Ascending aorta (tissue), 2 donors: ENCODE measurements around the gene HOPX. TPM values are rescaled to one million over a fixed set of nuclear protein-coding genes. Genes with fewer than 3 reads are reported as not detected.

Experiments used
- DNase-seq, 2 donors: peaks; one replicate each; pipeline ENCODE4 v3.0.0-alpha.2; 2019; ENCODE audit warnings: low spot score in 2 of 2
- H3K27ac ChIP-seq, 2 donors: fragments of 200-600 bp; sonication (generic); one replicate each; pipeline ENCODE4 v1.5.1; 2016 to 2017; ENCODE audit warnings: mild to moderate bottlenecking in 1 of 2
- H3K27me3 ChIP-seq: fragments of 200-600 bp; sonication (generic); one replicate; pipeline ENCODE4 v1.5.1; 2017
- H3K36me3 ChIP-seq, 2 donors: fragments of 200-600 bp; sonication (generic); one replicate each; pipeline ENCODE4 v1.5.1; 2016
- H3K4me1 ChIP-seq, 2 donors: fragments of 200-600 bp; sonication (generic); one replicate each; pipeline ENCODE4 v1.5.1; 2016 to 2017; ENCODE audit warnings: mild to moderate bottlenecking in 1 of 2
- H3K4me3 ChIP-seq, 2 donors: fragments of 200-600 bp; sonication (generic); one replicate each; pipeline ENCODE4 v1.5.1; 2016 to 2017; ENCODE audit warnings: mild to moderate bottlenecking in 1 of 2
- H3K9me3 ChIP-seq, 2 donors: fragments of 200-600 bp; sonication (generic); one replicate each; pipeline ENCODE4 v1.5.1; 2016
- intact Hi-C: fragments of 100-400 bp; cut with DNase I; formaldehyde crosslinking; loops from one replicate; pipeline ENCODE4 v1.15.1; 2023
- total RNA-seq: library from RNA; depleted of rRNA; stranded (reverse); fragments of >200 nt; gene quantifications from one replicate; pipeline ENCODE4 v1.1.0, GENCODE V29; 2016
- TF ChIP-seq, protein P1 (sequence below), 3 experiments: fragments of 200-600 bp in 2 of 3; fragments of 450-650 bp in 1 of 3; sonication (generic) in 2 of 3; IDR thresholded peaks; one replicate each; pipeline ENCODE4 v1.5.1; 2016 to 2019; ENCODE audit warnings: antibody characterized with exemption in 3 of 3, mild to moderate bottlenecking in 1 of 3, moderate library complexity in 1 of 3

HOPX gene
- total RNA-seq, 1 donor from 2014 or later: 54.2 TPM

DNA sequence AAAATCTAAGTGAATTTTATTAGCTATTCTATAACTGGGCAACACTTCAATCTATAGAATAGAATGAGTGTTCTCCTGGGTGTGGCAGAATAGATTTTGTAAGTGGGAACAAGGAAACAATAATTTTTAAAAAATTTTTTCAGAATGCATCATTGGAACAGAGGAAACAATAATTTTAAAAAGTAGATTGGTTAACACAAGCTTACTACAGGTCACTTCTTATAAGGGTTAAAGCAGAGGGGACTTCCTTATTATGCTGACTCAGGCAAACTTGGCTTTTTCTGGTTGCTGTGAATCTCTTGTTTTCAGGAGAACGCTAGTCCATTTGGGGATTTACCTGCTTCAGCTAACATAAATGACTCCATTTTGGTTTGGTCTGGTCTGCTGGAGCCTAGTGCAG lies 52.5 kb downstream of the HOPX start:
- Histone ChIP-seq H3K36me3 (no peaks in the 10 kb centered on the region), H3K27me3 (no peaks in the 10 kb centered on the region), H3K4me3 (no peak overlapping the region), H3K4me1 (no peaks in the 10 kb centered on the region), H3K9me3 (no peaks in the 10 kb centered on the region), H3K27ac (no peak overlapping the region)
- TF ChIP-seq, protein P1, sequence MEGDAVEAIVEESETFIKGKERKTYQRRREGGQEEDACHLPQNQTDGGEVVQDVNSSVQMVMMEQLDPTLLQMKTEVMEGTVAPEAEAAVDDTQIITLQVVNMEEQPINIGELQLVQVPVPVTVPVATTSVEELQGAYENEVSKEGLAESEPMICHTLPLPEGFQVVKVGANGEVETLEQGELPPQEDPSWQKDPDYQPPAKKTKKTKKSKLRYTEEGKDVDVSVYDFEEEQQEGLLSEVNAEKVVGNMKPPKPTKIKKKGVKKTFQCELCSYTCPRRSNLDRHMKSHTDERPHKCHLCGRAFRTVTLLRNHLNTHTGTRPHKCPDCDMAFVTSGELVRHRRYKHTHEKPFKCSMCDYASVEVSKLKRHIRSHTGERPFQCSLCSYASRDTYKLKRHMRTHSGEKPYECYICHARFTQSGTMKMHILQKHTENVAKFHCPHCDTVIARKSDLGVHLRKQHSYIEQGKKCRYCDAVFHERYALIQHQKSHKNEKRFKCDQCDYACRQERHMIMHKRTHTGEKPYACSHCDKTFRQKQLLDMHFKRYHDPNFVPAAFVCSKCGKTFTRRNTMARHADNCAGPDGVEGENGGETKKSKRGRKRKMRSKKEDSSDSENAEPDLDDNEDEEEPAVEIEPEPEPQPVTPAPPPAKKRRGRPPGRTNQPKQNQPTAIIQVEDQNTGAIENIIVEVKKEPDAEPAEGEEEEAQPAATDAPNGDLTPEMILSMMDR (IDR thresholded peaks at IDR 0.05): no peak
- no peak for DNase-seq
- intact Hi-C loops: no loop called here

DNA sequence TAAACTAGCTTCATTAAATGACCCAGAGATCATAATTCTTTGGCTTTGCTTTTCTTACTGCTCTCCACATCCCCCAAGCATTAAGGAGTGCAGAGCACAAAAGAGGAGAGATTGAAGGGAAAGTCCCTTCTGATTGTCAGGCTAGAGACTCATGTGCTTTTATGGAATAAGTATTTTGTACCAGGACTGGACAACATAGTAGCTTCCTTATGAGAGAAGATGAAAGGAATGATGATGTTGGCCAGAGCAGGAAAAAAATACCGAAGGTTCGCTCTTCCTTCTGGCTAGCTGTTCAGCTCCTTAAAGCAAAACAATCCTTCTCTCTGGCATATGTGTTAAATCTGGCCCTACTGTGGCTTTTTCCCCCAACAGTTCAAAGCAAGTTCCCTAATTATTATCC lies 53.1 kb downstream of the HOPX start:
- TF ChIP-seq, protein P1 (IDR thresholded peaks at IDR 0.05): no peak
- Histone ChIP-seq H3K4me1 (no peaks in the 10 kb centered on the region), H3K27ac (no peak overlapping the region), H3K4me3 (no peak overlapping the region), H3K9me3 (no peaks in the 10 kb centered on the region), H3K36me3 (no peaks in the 10 kb centered on the region), H3K27me3 (no peaks in the 10 kb centered on the region)
- intact Hi-C loops: no loop called here
- DNase-seq: no peak

DNA sequence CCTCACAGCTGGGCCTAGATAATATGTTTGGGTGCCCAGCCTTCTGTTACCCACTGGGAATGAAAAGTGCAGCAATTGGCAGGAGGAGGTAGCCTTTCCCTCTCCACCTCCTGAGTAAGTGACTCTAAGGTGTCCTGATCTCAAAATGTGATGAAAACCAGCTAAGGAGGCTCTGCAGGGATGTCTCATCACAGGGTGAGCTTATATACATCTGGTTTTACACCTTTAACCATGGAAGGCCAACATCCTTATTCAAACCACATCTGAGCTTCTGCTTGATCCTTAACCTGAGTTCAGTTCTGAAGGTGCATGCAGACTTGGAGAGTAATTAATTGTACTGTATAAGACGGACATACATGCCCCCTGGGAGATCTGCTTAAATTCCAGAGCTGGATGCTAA lies 53.7 kb downstream of the HOPX start:
- H3K27ac ChIP-seq: no peak overlapping the region
- TF ChIP-seq, protein P1 (IDR thresholded peaks at IDR 0.05): no peak
- H3K27me3 ChIP-seq: no peaks in the 10 kb centered on the region
- no peaks in the 10 kb centered on the region for H3K36me3 ChIP-seq
- intact Hi-C loops: no loop called here
- DNase-seq: no peak
- no peak overlapping the region for H3K4me3 ChIP-seq
- H3K4me1 ChIP-seq: no peaks in the 10 kb centered on the region
- H3K9me3 ChIP-seq: no peaks in the 10 kb centered on the region

DNA sequence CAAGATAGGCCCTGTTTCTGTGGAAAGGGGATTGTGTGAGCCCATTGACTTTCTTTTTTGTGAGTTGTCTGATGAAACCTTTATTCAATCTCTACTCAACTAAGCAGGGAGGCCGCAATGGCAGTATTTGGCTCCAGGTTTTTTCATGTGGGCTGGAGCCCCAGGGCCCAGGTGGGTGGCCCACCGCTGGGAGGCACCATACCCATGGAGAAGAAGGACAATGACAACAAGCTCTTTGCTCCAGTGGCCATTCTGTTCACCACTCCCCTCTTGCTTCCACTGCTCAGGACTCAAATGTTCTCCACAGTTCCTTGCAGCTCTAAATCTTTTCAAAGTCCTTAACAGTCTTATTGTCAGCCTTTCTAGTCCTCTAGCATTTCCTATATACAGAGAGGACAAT lies 54.1 kb downstream of the HOPX start:
- DNase-seq: no peak
- Histone ChIP-seq H3K27me3 (no peaks in the 10 kb centered on the region), H3K36me3 (no peaks in the 10 kb centered on the region), H3K27ac (no peak overlapping the region), H3K4me1 (no peaks in the 10 kb centered on the region), H3K9me3 (no peaks in the 10 kb centered on the region), H3K4me3 (no peak overlapping the region)
- TF ChIP-seq, protein P1 (IDR thresholded peaks at IDR 0.05): no peak
- intact Hi-C loops: no loop called here

DNA sequence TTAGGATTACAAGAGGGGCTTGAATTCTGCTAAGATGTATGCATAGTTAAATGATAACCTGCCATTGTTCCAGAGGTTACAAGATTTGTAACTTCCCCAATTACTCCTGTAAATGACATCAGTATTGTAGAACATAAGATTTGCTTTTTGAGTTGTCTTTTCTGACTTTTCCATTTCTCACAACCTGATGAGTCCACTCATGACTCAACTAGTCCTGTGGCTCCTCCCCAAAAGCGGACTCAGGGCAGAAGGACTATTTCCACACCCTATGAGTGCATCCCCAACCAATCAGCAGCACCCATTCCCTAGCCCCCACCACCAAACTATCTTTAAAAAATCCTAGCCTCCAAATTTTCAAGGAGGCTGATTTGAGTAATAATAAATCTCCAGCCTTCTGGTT lies 54.7 kb downstream of the HOPX start:
- no peak overlapping the region for H3K27ac ChIP-seq
- no peak for DNase-seq
- no peaks in the 10 kb centered on the region for H3K4me1 ChIP-seq
- no peaks in the 10 kb centered on the region for H3K9me3 ChIP-seq
- H3K36me3 ChIP-seq: no peaks in the 10 kb centered on the region
- no peak overlapping the region for H3K4me3 ChIP-seq
- intact Hi-C loops: no loop called here
- no peaks in the 10 kb centered on the region for H3K27me3 ChIP-seq
- TF ChIP-seq, protein P1 (IDR thresholded peaks at IDR 0.05): no peak

DNA sequence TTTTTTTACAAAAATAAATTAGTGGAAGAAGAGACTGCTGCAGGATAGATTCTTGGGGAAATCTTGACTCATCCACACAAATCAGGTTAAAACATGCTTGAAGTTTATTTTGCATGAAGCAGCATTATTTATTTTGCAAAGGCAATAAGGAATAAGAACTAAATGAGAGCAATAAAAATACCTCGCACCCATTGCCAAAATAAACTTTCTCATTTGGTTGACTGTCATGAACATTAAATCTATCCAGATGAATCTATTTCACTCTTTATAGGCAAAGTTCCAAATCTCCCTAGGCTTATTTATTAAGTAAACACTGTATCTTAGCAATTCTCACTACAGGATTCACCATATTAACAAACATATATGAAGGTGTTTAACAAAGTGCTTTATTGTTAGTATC lies 58.9 kb downstream of the HOPX start:
- Histone ChIP-seq H3K27me3 (no peaks in the 10 kb centered on the region), H3K4me1 (no peaks in the 10 kb centered on the region), H3K36me3 (no peaks in the 10 kb centered on the region), H3K27ac (no peak overlapping the region), H3K9me3 (no peaks in the 10 kb centered on the region), H3K4me3 (no peak overlapping the region)
- intact Hi-C loops: no loop called here
- TF ChIP-seq, protein P1 (IDR thresholded peaks at IDR 0.05): no peak
- no peak for DNase-seq
